PC-3 (cell line): ENCODE measurements around the gene PCSK9. TPM values are rescaled to one million over a fixed set of nuclear protein-coding genes. Genes with fewer than 3 reads are reported as not detected.

Experiments used
- ATAC-seq: fragments of 200-7000 bp; cut with Tn5 transposase; 2 replicates; pipeline ENCODE4 v1.9.1; 2020; ENCODE audit warnings: mild to moderate bottlenecking, moderate library complexity
- BruUV-seq: library from RNA; stranded (reverse); fragments of 400-500 nt; replicated peaks from 2 replicates; lab custom pipeline; 2021; lab: Mats Ljungman, UMichigan
- CTCF ChIA-PET: fragments of 300-600 bp; sonication (Branson Sonifier 250); formaldehyde crosslinking; loops from one replicate; lab custom pipeline; 2022; ENCODE audit warnings: antibody characterized with exemption; lab: Charles Lee
- POLR2A ChIA-PET: fragments of 300-600 bp; sonication (Branson Sonifier 250); formaldehyde crosslinking; loops from one replicate; lab custom pipeline; 2022; ENCODE audit warnings: antibody characterized with exemption; ENCODE audit not compliant: unreplicated experiment; lab: Charles Lee
- DNase-seq: peaks from one replicate; pipeline ENCODE4 v3.0.0-alpha.2; 2015
- H2AFZ ChIP-seq: fragments of 300-600 bp; sonication (generic); 2 replicates; pipeline ENCODE4 v1.6.0; 2016; ENCODE audit warnings: antibody characterized with exemption, low read length
- H3F3A ChIP-seq: fragments of 300-600 bp; sonication (generic); one replicate; pipeline ENCODE4 v1.6.0; 2017; ENCODE audit warnings: antibody characterized with exemption, low read length, control low read depth, mild to moderate bottlenecking; ENCODE audit not compliant: unreplicated experiment
- H3K27ac ChIP-seq: fragments of 300-600 bp; sonication (generic); 2 replicates; pipeline ENCODE4 v1.5.1; 2016; ENCODE audit warnings: mild to moderate bottlenecking, low read length
- H3K27me3 ChIP-seq: fragments of 300-600 bp; sonication (generic); 2 replicates; pipeline ENCODE4 v1.6.1; 2016; ENCODE audit warnings: low read length, mixed read lengths
- H3K36me3 ChIP-seq: fragments of 300-600 bp; sonication (generic); 2 replicates; pipeline ENCODE4 v1.6.1; 2016; ENCODE audit warnings: low read depth, mixed run types, low read length, mixed read lengths
- H3K4me1 ChIP-seq: fragments of 300-600 bp; sonication (generic); 2 replicates; pipeline ENCODE4 v1.5.1; 2016; ENCODE audit warnings: low read length; ENCODE audit not compliant: insufficient read depth
- H3K4me2 ChIP-seq: fragments of 300-600 bp; sonication (generic); 2 replicates; pipeline ENCODE4 v1.6.0; 2016; ENCODE audit warnings: low read length
- H3K4me3 ChIP-seq: fragments of 300-600 bp; sonication (generic); 2 replicates; pipeline ENCODE4 v1.5.1; 2016; ENCODE audit warnings: mild to moderate bottlenecking, low read length, mixed read lengths
- H3K79me2 ChIP-seq: fragments of 300-600 bp; sonication (generic); 2 replicates; pipeline ENCODE4 v1.6.1; 2017; ENCODE audit warnings: low read length, mixed read lengths
- H3K9ac ChIP-seq: fragments of 300-600 bp; sonication (generic); 2 replicates; pipeline ENCODE4 v1.6.0; 2016; ENCODE audit warnings: mild to moderate bottlenecking, low read length
- H3K9me2 ChIP-seq: fragments of 300-600 bp; sonication (generic); replicated peaks from 2 replicates; pipeline ENCODE4 v1.6.1; 2016; ENCODE audit warnings: mixed run types, low read length, mixed read lengths
- H3K9me3 ChIP-seq: fragments of 300-600 bp; sonication (generic); 2 replicates; pipeline ENCODE4 v1.6.1; 2016; ENCODE audit warnings: low read length, mixed read lengths
- H4K20me1 ChIP-seq: fragments of 300-600 bp; sonication (generic); 2 replicates; pipeline ENCODE4 v1.6.1; 2016; ENCODE audit warnings: low read length, mixed read lengths
- CTCF ChIP-seq: fragments of 300-600 bp; sonication (generic); conservative IDR thresholded peaks from 2 replicates; pipeline ENCODE4 v1.5.1; 2017; ENCODE audit warnings: antibody characterized with exemption, low read depth, mild to moderate bottlenecking, low read length
- EZH2 ChIP-seq: fragments of 300-600 bp; sonication (generic); IDR thresholded peaks from one replicate; pipeline ENCODE4 v1.6.1; 2017; ENCODE audit warnings: antibody characterized with exemption, mild to moderate bottlenecking, low read length; ENCODE audit not compliant: unreplicated experiment
- EZH2phosphoT487 ChIP-seq: fragments of 300-600 bp; sonication (generic); IDR thresholded peaks from 2 replicates; pipeline ENCODE4 v1.6.1; 2018; ENCODE audit warnings: mild to moderate bottlenecking, antibody characterized with exemption, low read length, borderline replicate concordance
- intact Hi-C: fragments of 100-400 bp; cut with micrococcal nuclease; formaldehyde crosslinking; loops from 2 replicates; pipeline ENCODE4 v1.9.0; 2023
- total RNA-seq: library from RNA; depleted of rRNA; stranded (reverse); fragments of >200 nt; gene quantifications from 2 replicates; pipeline ENCODE4 v1.2.3, GENCODE V29; 2014

PCSK9 gene
- total RNA-seq, 1 experiment from 2014 or later: 6.8 TPM

- DNase-seq (no peak), ATAC-seq (no peak)
- no peaks in the 10 kb centered on the region for H3K9me3 ChIP-seq
- H3K27me3 ChIP-seq: no peaks in the 10 kb centered on the region
- no peak overlapping the region for H2AFZ ChIP-seq
- H3K4me2 ChIP-seq: no peak overlapping the region
- H3K9ac ChIP-seq: no peak overlapping the region
- CTCF ChIA-PET: no interaction called here
- no peaks in the 10 kb centered on the region for H3K79me2 ChIP-seq
- no peaks in the 10 kb centered on the region for H4K20me1 ChIP-seq
- TF ChIP-seq EZH2phosphoT487 (no peak), CTCF (no peak), EZH2 (no peak)
- POLR2A ChIA-PET: no interaction called here
- intact Hi-C loops: no loop called here
- H3K36me3 ChIP-seq: no peaks in the 10 kb centered on the region
- H3K4me1 ChIP-seq: no peaks in the 10 kb centered on the region
- no peaks in the 10 kb centered on the region for H3F3A ChIP-seq
- H3K27ac ChIP-seq: no peak overlapping the region
- H3K4me3 ChIP-seq: no peak overlapping the region
- H3K9me2 ChIP-seq: no peaks in the 10 kb centered on the region
- no TSS peak for BruUV-seq
Observed at GRCh38 chr1:55061000-55061705, 21.8 kb downstream of the PCSK9 start.

- Histone ChIP-seq H3K9me2 (no peaks in the 10 kb centered on the region), H4K20me1 (no peaks in the 10 kb centered on the region), H3K9me3 (no peaks in the 10 kb centered on the region), H3K27me3 (no peaks in the 10 kb centered on the region), H2AFZ (no peak overlapping the region), H3K9ac (no peak overlapping the region), H3K36me3 (no peaks in the 10 kb centered on the region), H3K79me2 (no peaks in the 10 kb centered on the region), H3F3A (no peaks in the 10 kb centered on the region), H3K4me1 (no peaks in the 10 kb centered on the region), H3K4me2 (no peak overlapping the region), H3K27ac (no peak overlapping the region), H3K4me3 (no peak overlapping the region)
- POLR2A ChIA-PET: no interaction called here
- no peak for DNase-seq
- TF ChIP-seq EZH2: no peak
- no peak for TF ChIP-seq EZH2phosphoT487
- no peak for TF ChIP-seq CTCF
- intact Hi-C loops: no loop called here
- CTCF ChIA-PET: no interaction called here
- BruUV-seq: no TSS peak
- ATAC-seq: no peak
Observed at GRCh38 chr1:55061706-55062321, 22.5 kb downstream of the PCSK9 start.
